IPS-18a (cell line): Measurements from ENCODE around the gene KRTAP10-9.
"Not testable (repeated sequence)": the region's sequence is repeated elsewhere in the genome, so short reads cannot be mapped to it uniquely, and the experiment has no call there.

ENCODE experiments used
- H3K27ac ChIP-seq: one replicate; pipeline ENCODE4 v1.5.1; 2013; ENCODE audit warnings: low read length
- H3K27me3 ChIP-seq: one replicate; pipeline ENCODE4 v1.6.1; 2013; ENCODE audit warnings: mild to moderate bottlenecking, low read length; ENCODE audit not compliant: control insufficient read depth, insufficient read depth
- H3K36me3 ChIP-seq: one replicate; pipeline ENCODE4 v1.6.1; 2013; ENCODE audit warnings: low read depth, low read length; ENCODE audit not compliant: control insufficient read depth
- H3K4me1 ChIP-seq: one replicate; pipeline ENCODE4 v1.6.1; 2013; ENCODE audit warnings: low read depth, low read length; ENCODE audit not compliant: control insufficient read depth
- H3K4me3 ChIP-seq: one replicate; pipeline ENCODE4 v1.5.1; 2013; ENCODE audit warnings: low read length
- H3K9ac ChIP-seq: one replicate; pipeline ENCODE4 v1.6.1; 2013; ENCODE audit warnings: mild to moderate bottlenecking, low read length, moderate library complexity
- H3K9me3 ChIP-seq: one replicate; pipeline ENCODE4 v1.6.1; 2013; ENCODE audit warnings: low read depth, low read length; ENCODE audit not compliant: control insufficient read depth

KRTAP10-9 gene

DNA sequence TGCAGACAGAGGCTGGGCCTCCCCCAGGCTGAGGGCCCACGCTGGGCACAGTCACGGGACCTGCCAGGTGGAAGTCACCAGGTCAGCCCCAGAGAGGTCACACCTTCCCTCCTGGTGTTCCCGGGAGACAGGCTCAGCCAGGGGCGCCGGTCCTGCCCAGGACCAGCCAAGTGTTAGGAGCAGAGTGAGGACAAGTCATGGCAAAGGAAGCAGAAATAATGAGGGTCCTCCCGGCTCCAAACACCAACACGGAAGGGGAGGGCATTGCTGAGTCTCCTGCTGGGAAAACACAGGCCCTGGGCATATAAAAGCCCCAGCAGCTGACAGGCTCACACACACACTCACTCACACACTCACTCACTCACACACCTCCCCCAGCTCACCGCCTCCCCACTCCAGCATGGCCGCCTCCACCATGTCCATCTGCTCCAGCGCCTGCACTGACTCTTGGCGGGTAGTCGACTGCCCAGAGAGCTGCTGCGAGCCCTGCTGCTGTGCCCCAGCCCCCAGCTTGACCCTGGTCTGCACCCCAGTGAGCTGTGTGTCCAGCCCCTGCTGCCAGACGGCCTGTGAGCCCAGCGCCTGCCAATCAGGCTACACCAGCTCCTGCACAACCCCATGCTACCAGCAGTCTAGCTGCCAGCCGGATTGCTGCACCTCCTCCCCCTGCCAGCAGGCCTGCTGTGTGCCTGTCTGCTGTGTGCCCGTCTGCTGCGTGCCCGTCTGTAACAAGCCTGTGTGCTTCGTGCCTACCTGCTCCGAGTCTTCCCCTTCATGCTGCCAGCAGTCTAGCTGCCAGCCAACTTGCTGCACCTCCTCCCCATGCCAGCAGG lies 10.3 kb downstream of the KRTAP10-9 start, which contains the start of gene KRTAP10-10:
Gene KRTAP10-10, plus strand, starts transcription at position 339 of the 833 bp plus-strand sequence. Its CDS starts 62 bp downstream, at position 401.
- no peaks in the 10 kb centered on the region for H3K4me1 ChIP-seq
- no peak within 1 kb of the TSS for H3K9ac ChIP-seq
- no peak within 1 kb of the TSS for H3K4me3 ChIP-seq
- no peaks in the 10 kb centered on the region for H3K36me3 ChIP-seq
- H3K9me3 ChIP-seq = no peaks in the 10 kb centered on the region
- H3K27ac ChIP-seq = no peak within 1 kb of the TSS
- H3K27me3 ChIP-seq = no peaks in the 10 kb centered on the region

DNA sequence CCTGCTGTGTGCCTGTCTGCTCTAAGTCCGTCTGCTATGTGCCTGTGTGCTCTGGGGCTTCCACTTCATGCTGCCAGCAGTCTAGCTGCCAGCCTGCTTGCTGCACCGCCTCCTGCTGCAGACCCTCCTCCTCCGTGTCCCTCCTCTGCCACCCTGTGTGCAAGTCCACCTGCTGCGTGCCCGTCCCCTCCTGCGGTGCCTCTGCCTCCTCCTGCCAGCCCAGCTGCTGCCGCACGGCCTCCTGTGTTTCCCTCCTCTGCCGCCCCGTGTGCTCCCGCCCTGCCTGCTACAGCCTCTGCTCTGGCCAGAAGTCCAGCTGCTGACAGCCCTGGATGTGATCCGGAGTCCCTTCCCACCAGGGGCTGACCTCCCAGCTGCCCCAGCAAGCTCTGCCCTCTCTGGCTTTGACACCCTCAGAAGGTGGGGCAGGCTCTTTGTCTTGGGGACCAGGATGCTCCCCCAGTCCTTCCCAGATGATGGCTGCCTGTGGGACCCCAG lies 11.0 kb downstream of the KRTAP10-9 start:
- not testable (repeated sequence) for H3K4me1 ChIP-seq, H3K27ac ChIP-seq, H3K9me3 ChIP-seq, H3K9ac ChIP-seq, H3K27me3 ChIP-seq, H3K36me3 ChIP-seq, H3K4me3 ChIP-seq

DNA sequence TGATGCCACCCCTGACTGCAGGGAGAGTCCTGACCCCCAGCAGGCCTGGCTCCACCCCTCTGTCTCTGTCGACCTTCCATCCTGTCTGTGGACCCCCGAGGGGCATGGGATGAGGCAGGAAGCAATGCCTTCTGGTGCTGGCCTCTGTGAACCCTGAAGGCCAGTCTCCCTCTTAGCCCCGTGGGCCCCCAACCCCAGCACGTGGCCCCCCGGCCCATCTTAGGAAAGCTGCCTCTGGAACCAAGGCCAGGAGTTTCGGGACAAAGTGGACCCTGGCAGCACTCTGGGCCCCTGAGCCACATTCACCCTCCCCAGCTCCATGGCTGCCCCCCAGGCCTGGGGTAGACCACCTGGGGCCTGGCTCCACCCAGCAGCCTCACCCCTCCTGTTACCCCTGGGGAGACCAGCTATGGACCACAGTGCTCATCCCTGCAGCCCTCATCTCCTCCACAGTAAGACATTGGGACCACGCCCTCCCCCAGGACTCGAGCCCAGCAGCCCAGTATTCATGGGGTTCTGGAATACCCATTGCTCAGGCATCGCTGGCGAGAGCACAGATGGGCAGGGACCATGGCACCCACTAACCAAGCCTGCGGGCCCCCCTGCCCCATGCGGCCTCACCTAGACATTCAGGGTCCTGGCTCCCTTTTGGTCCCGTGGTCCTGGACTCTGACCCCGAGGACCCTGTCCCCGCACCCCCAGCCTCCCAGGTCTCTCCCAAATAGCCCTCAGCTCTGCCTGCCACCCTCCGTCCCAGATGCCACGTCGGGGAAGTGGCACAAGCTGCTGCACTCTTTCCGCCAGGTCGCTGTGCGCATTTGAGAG lies 11.8 kb downstream of the KRTAP10-9 start:
- H3K27ac ChIP-seq, H3K9ac ChIP-seq, H3K36me3 ChIP-seq, H3K4me3 ChIP-seq, H3K4me1 ChIP-seq, H3K9me3 ChIP-seq, H3K27me3 ChIP-seq: not testable (repeated sequence)

DNA sequence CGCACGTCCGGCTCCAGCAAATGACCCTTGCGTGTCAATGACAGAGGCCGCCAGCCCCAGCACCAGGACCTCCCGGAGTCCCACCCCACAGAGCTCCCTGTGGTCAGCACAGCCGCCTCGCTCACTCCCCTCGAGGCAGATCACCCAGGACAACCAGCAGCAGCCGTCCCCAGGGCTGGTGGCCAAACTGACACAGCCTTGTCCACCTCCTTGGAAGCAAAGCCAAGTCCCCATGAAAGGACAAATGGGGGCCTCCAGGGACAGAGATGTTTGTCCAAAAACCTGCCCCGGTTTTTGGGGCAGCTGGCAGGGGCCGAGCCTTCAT lies 12.4 kb downstream of the KRTAP10-9 start:
- peaks cover 1% of the 10 kb centered on the region for H3K9me3 ChIP-seq
- no peaks in the 10 kb centered on the region for H3K36me3 ChIP-seq
- H3K27ac ChIP-seq = no peak overlapping the region
- no peaks in the 10 kb centered on the region for H3K4me1 ChIP-seq
- no peak overlapping the region for H3K4me3 ChIP-seq
- H3K27me3 ChIP-seq = no peaks in the 10 kb centered on the region
- H3K9ac ChIP-seq = no peak overlapping the region

DNA sequence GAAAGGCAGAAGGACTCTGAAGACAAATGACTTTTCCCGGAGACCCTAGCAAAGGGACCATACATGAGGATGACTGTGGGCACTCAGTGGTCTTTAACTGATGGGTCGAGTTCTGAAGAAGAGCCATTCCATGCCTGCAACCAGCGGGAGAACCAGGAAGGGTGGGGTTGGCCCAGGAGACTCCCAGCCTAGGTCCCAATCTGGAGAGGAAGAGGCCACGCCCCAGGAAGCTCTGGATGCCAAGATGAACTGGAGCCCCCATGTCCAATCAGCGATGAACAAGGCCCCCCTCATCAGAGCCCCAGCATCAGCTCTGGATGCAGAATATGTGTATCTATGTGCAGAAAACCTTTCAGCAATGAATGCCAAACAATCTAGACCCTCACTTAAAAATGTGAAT lies 13.9 kb downstream of the KRTAP10-9 start:
- no peak overlapping the region for H3K27ac ChIP-seq
- H3K27me3 ChIP-seq = no peaks in the 10 kb centered on the region
- H3K4me3 ChIP-seq = no peak overlapping the region
- no peaks in the 10 kb centered on the region for H3K36me3 ChIP-seq
- peaks cover 10% of the 10 kb centered on the region for H3K9me3 ChIP-seq
- H3K4me1 ChIP-seq = no peaks in the 10 kb centered on the region
- H3K9ac ChIP-seq = no peak overlapping the region

DNA sequence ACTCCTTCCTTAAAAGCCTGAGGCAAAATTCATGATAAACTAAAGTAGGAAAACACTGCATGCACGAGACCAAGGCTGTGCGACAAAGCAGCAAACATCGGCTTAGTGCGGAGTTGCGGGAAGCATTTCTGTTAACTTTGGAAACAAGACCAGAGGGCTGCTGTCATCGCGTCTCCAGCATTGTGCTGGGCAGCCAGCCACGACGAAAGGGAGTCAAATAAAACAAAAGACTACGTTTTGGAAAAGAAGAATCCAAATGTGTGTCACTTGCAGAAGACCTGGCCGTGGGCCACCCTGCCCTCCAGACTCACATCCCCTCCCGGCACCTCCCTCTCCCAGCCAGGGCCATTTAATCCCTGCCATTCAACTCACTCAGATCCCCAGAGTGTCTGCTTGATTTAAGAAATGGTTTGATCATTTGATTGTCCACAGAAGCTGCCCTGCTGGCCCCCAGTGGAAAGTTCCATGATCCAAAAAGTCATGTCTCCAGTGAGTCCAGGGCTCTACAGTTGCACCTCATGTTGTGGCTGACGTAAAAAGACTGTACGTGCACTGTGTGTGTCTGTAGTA lies 16.9 kb downstream of the KRTAP10-9 start:
- Histone ChIP-seq H3K27me3 (no peaks in the 10 kb centered on the region), H3K9ac (no peak overlapping the region), H3K9me3 (peaks cover 10% of the 10 kb centered on the region), H3K27ac (no peak overlapping the region), H3K4me3 (no peak overlapping the region), H3K4me1 (peaks cover 4% of the 10 kb centered on the region), H3K36me3 (no peaks in the 10 kb centered on the region)

DNA sequence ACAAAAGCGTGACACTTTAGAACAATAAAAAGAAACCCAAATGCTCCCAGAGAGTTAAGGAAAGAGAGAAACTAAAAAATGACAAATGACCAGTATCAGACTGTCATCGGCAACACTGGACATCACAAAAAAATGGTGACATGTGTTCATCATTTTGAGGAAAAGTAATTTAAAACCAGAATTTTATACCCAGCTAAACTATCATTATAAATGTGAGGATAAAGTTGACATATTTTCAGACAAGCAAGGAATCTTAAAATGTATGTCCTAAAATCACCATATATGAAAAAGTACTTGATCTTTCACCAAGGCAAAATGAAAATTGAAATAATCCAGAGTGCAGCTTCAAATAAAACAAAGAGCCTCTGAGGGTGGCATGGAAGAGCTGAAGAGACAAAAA lies 18.0 kb downstream of the KRTAP10-9 start:
- Histone ChIP-seq H3K27me3 (no peaks in the 10 kb centered on the region), H3K27ac (no peak overlapping the region), H3K36me3 (no peaks in the 10 kb centered on the region), H3K9ac (no peak overlapping the region), H3K4me1 (peaks cover 4% of the 10 kb centered on the region), H3K9me3 (peaks cover 10% of the 10 kb centered on the region), H3K4me3 (no peak overlapping the region)

DNA sequence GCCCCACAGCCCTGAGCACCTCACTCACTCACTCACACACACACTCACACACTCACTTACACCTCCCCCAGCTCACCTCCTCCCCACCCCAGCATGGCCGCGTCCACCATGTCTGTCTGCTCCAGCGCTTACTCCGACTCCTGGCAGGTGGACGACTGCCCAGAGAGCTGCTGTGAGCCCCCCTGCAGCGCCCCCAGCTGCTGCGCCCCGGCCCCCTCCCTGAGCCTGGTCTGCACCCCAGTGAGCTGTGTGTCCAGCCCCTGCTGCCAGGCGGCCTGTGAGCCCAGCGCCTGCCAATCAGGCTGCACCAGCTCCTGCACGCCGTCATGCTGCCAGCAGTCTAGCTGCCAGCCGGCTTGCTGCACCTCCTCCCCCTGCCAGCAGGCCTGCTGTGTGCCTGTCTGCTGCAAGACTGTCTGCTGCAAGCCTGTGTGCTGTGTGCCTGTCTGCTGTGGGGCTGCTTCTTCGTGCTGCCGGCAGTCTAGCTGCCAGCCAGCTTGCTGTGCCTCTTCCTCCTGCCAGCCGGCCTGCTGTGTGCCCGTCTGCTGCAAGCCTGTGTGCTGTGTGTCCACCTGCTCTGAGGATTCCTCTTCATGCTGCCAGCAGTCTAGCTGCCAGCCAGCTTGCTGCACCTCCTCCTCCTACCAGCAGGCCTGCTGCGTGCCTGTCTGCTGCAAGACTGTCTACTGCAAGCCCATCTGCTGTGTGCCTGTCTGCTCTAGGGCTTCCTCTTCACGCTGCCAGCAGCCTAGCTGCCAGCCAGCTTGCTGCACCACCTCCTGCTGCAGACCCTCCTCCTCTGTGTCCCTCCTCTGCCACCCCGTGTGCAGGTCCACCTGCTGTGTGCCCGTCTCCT lies 19.7 kb downstream of the KRTAP10-9 start, which contains the start of gene KRTAP10-11:
Gene KRTAP10-11, plus strand, starts transcription at position 49 of the 856 bp plus-strand sequence. Its CDS starts 45 bp downstream, at position 94.
- not testable (repeated sequence) for H3K4me3 ChIP-seq, H3K27me3 ChIP-seq, H3K36me3 ChIP-seq, H3K9ac ChIP-seq, H3K27ac ChIP-seq, H3K4me1 ChIP-seq
- H3K9me3 ChIP-seq = peaks cover 10% of the 10 kb centered on the region

DNA sequence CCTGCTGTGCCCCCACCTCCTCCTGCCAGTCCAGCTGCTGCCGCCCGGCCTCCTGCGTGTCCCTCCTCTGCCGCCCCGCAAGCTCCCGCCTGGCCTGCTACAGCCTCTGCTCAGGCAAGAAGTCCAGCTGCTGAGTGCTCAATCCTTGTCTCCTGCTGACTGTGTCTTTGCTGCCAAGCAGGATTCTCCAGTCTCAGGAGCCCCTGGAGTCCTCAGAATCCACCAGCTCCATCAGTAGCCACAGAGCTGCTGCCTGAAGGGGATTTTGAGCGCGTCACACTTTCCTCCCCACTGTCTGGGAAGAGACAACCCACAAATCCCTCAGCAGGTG lies 20.3 kb downstream of the KRTAP10-9 start:
- Histone ChIP-seq H3K27ac (no peak overlapping the region), H3K27me3 (no peaks in the 10 kb centered on the region), H3K4me1 (peaks cover 4% of the 10 kb centered on the region), H3K9ac (no peak overlapping the region), H3K36me3 (no peaks in the 10 kb centered on the region), H3K4me3 (no peak overlapping the region), H3K9me3 (peaks cover 10% of the 10 kb centered on the region)

DNA sequence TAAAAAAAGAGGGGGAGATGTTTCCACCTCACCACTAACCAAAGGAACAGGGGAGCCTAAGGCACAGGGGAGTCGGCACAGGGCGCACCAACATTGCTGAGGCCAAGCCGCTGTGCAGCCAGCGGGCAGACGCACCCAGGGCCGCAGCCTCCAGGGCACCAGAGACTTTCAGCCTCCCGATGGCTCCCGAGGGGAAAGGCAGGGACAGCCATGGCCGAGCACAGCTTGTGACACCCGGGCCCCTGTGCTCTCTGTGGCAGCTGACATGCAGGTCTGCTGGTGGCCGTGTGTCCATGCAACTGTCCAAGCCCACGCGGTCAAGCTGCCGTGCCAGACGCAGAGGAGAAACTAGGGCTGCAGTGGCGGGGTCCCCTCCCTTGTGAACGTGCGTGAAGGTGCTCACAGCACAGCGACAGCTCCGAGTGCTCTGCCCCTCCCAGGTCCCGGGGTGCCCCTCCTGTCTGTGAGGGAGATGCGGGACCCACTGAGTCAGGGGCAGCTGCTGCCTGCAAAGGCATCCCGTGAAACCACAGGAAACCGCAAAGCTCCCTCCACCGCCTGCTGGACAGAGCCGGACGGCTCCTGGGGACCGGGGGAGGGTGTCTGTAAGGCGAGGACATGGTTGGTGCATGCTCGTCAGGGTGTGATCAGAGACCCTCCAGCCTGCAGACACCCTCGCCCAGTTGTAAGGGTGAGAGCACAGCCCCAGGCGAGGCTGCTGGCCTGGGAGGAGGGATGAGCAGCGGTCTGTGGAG lies 21.8 kb downstream of the KRTAP10-9 start:
- Histone ChIP-seq H3K4me3 (no peak overlapping the region), H3K36me3 (no peaks in the 10 kb centered on the region), H3K4me1 (peaks cover 4% of the 10 kb centered on the region), H3K9me3 (peaks cover 10% of the 10 kb centered on the region), H3K27ac (no peak overlapping the region), H3K27me3 (no peaks in the 10 kb centered on the region), H3K9ac (no peak overlapping the region)
